DOHH2 (cell line): ENCODE measurements around the gene SAT2.

Source experiments
- H3F3A ChIP-seq: fragments of 200-600 bp; sonication (generic), shearing (Covaris generic); 2 replicates; pipeline ENCODE4 v1.6.0; 2016; ENCODE audit warnings: antibody characterized with exemption, mild to moderate bottlenecking; ENCODE audit not compliant: control insufficient read depth, insufficient read depth
- H3K27ac ChIP-seq: fragments of 200-600 bp; sonication (generic); 2 replicates; pipeline ENCODE4 v1.5.1; 2014; ENCODE audit warnings: low read depth, mild to moderate bottlenecking, low read length, moderate library complexity
- H3K27me3 ChIP-seq: fragments of 200-600 bp; sonication (generic); 2 replicates; pipeline ENCODE4 v1.6.1; 2014; ENCODE audit warnings: mild to moderate bottlenecking, low read length, mixed read lengths; ENCODE audit not compliant: control insufficient read depth
- H3K36me3 ChIP-seq: fragments of 200-600 bp; sonication (generic); 2 replicates; pipeline ENCODE4 v1.6.1; 2014; ENCODE audit warnings: mild to moderate bottlenecking, low read length, moderate library complexity, mixed read lengths; ENCODE audit not compliant: control insufficient read depth
- H3K4me1 ChIP-seq: fragments of 200-600 bp; sonication (generic); 2 replicates; pipeline ENCODE4 v1.6.1; 2014; ENCODE audit warnings: mild to moderate bottlenecking, low read length, mixed read lengths; ENCODE audit not compliant: control insufficient read depth
- H3K4me2 ChIP-seq: fragments of 200-600 bp; sonication (generic); 2 replicates; pipeline ENCODE4 v1.6.0; 2014; ENCODE audit warnings: mild to moderate bottlenecking, low read length, moderate library complexity
- H3K4me3 ChIP-seq: fragments of 200-600 bp; sonication (generic); 2 replicates; pipeline ENCODE4 v1.5.1; 2014; ENCODE audit warnings: mild to moderate bottlenecking, low read length, mixed read lengths
- H3K79me2 ChIP-seq: fragments of 200-600 bp; sonication (generic); 2 replicates; pipeline ENCODE4 v1.6.1; 2014; ENCODE audit warnings: mild to moderate bottlenecking, low read length, mixed read lengths; ENCODE audit not compliant: control insufficient read depth
- H3K9me2 ChIP-seq: fragments of 200-600 bp; sonication (generic); replicated peaks from 2 replicates; pipeline ENCODE4 v1.6.1; 2014; ENCODE audit warnings: mild to moderate bottlenecking, low read length, mixed read lengths; ENCODE audit not compliant: control insufficient read depth
- H3K9me3 ChIP-seq: fragments of 200-600 bp; sonication (generic); 2 replicates; pipeline ENCODE4 v1.6.1; 2014; ENCODE audit warnings: antibody characterized with exemption, low read length, mixed read lengths; ENCODE audit not compliant: control insufficient read depth, insufficient read depth
- H4K20me1 ChIP-seq: fragments of 200-600 bp; sonication (generic); 2 replicates; pipeline ENCODE4 v1.6.0; 2014; ENCODE audit warnings: low read depth, mild to moderate bottlenecking, antibody characterized with exemption, low read length, moderate library complexity; ENCODE audit not compliant: control insufficient read depth, insufficient read depth
- CTCF ChIP-seq: fragments of 200-600 bp; sonication (generic); IDR thresholded peaks from one replicate; pipeline ENCODE4 v1.5.1; 2014; ENCODE audit warnings: antibody characterized with exemption, mild to moderate bottlenecking, low read depth, low read length; ENCODE audit not compliant: poor library complexity, severe bottlenecking
- EZH2phosphoT487 ChIP-seq: fragments of 200-600 bp; sonication (generic); IDR thresholded peaks from 2 replicates; pipeline ENCODE4 v1.6.1; 2017; ENCODE audit warnings: borderline replicate concordance, mild to moderate bottlenecking, antibody characterized with exemption, low read length, moderate library complexity, mixed read lengths

The SAT2 gene

DNA sequence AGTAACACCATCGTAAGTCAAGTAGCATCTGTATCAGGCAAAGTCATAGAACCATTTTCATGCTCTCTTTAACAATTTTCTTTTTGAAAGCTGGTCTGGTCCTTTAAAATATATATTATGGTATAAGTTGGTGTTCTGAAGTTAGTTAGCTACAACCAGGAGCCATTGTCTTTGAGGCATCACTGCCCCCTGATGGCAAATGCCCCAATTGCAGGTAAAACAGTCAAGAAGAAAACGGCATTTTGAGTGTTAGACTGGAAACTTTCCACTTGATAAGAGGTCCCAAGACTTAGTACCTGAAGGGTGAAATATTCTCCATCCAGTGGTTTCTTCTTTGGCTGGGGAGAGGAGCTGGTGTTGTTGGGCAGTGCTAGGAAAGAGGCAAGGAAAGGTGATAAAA, 45.6 kb upstream of the SAT2 start:
- H3K79me2 ChIP-seq, result peaks cover 16% of the 10 kb centered on the region
- no peaks in the 10 kb centered on the region for H3K4me1 ChIP-seq
- H3K9me2 ChIP-seq, result no peaks in the 10 kb centered on the region
- H3K4me3 ChIP-seq, result no peak overlapping the region
- peaks cover 8% of the 10 kb centered on the region for H3K9me3 ChIP-seq
- TF ChIP-seq CTCF (peak; percentile 65), EZH2phosphoT487 (no peak)
- no peaks in the 10 kb centered on the region for H4K20me1 ChIP-seq
- 0 out of 2 replicates have a peak, but pooled peaks cover 5% of the 10 kb centered on the region for H3F3A ChIP-seq
- no peak overlapping the region for H3K27ac ChIP-seq
- H3K36me3 ChIP-seq, result peaks cover 84% of the 10 kb centered on the region
- no peaks in the 10 kb centered on the region for H3K27me3 ChIP-seq
- no peak overlapping the region for H3K4me2 ChIP-seq

DNA sequence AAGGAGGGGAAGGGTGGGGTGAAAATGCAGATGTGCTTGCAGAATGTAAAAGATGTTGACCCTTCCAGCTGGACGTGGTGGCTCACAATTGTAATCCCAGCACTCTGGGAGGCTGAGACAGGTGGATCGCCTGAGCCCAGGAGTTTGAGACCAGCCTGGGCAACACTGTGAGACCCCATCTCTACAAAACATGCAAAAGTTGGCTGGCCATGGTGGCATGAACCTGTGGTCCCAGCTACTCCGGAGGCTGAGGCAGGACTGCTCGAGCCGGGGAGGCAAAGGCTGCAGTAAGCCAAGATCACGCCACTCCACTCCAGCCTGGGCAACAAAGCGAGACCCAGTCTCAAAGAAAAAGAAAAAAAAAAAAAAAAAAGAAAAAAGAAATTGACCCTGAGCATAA, 40.9 kb upstream of the SAT2 start:
- Histone ChIP-seq H3K27me3 (no peaks in the 10 kb centered on the region), H3K27ac (no peak overlapping the region), H4K20me1 (no peaks in the 10 kb centered on the region), H3F3A (peaks cover 16% of the 10 kb centered on the region; the same call in 1 of the 2 replicates), H3K4me3 (no peak overlapping the region), H3K9me2 (no peaks in the 10 kb centered on the region), H3K4me1 (no peaks in the 10 kb centered on the region), H3K79me2 (no peaks in the 10 kb centered on the region), H3K9me3 (peaks cover 2% of the 10 kb centered on the region), H3K36me3 (peaks cover 55% of the 10 kb centered on the region), H3K4me2 (no peak overlapping the region)
- no peak for TF ChIP-seq EZH2phosphoT487
- TF ChIP-seq CTCF, result no peak

- peaks cover 48% of the 10 kb centered on the region for H3K36me3 ChIP-seq
- no peaks in the 10 kb centered on the region for H3K79me2 ChIP-seq
- H4K20me1 ChIP-seq, result no peaks in the 10 kb centered on the region
- H3K4me2 ChIP-seq, result no peak overlapping the region
- no peaks in the 10 kb centered on the region for H3K9me2 ChIP-seq
- TF ChIP-seq CTCF (no peak), EZH2phosphoT487 (no peak)
- H3K27ac ChIP-seq, result no peak overlapping the region
- H3K4me1 ChIP-seq, result no peaks in the 10 kb centered on the region
- no peaks in the 10 kb centered on the region for H3K9me3 ChIP-seq
- H3K27me3 ChIP-seq, result no peaks in the 10 kb centered on the region
- H3K4me3 ChIP-seq, result no peak overlapping the region
- peaks cover 16% of the 10 kb centered on the region; the same call in 1 of the 2 replicates for H3F3A ChIP-seq
These were observed 40.2 kb upstream of the SAT2 start for GRCh38 chr17:7667656-7668406.
